ENCODE measurements around the gene HDAC4. TPM values are rescaled to one million over a fixed set of nuclear protein-coding genes. Genes with fewer than 3 reads are reported as not detected.
A peak's percentile ranks its signal among the peaks of the same experiment; 100 is the strongest.

The HDAC4 gene
- total and polyA plus RNA-seq, 9 of the 15 experiments (the other 6 are each of a cell fraction or from before 2014, with no cell fraction given): 0.11 to 20.2 (median 4.0) TPM

- TF ChIP-seq USF2 (CRISPR knock-in tag; IDR thresholded peaks at IDR 0.05) (peak; percentile 97), COPS2 (conservative IDR thresholded peaks at IDR 0.05) (no peak), ZNF197 (CRISPR knock-in tag; IDR thresholded peaks at IDR 0.05; ENCODE audit: low read depth) (no peak), ZNF253 (CRISPR knock-in tag; conservative IDR thresholded peaks at IDR 0.05) (no peak), SRSF1 (IDR thresholded peaks at IDR 0.05; ENCODE audit: low read depth, low read length) (0 out of 2 replicates have a peak, but pooled peaks have one; percentile 53), GMEB1 (CRISPR knock-in tag; IDR thresholded peaks at IDR 0.05) (peak; percentile 86), CBX8 (IDR thresholded peaks at IDR 0.05; ENCODE audit: borderline replicate concordance, extremely low read depth, low read depth, low read length, poor library complexity, severe bottlenecking) (no peak), NR2C1 (IDR thresholded peaks at IDR 0.05) (no peak), NR2C1 (tag; IDR thresholded peaks at IDR 0.05) (no peak), E2F1 (CRISPR knock-in tag; IDR thresholded peaks at IDR 0.05) (0 out of 2 replicates have a peak, but pooled peaks have one; percentile 50), GTF3C2 (IDR thresholded peaks at IDR 0.05; ENCODE audit: borderline replicate concordance, extremely low read depth, insufficient read length) (no peak), MYC (IDR thresholded peaks at IDR 0.05; ENCODE audit: low read depth, low read length) (peak; percentile 90), MYC (CRISPR knock-in tag; IDR thresholded peaks at IDR 0.05; ENCODE audit: borderline replicate concordance, low read depth) (peak; percentile 26; the same call in 1 of the 2 replicates), XRCC3 (IDR thresholded peaks at IDR 0.05) (no peak), ZFP30 (CRISPR knock-in tag; IDR thresholded peaks at IDR 0.05; ENCODE audit: borderline replicate concordance) (no peak), TAF9B (IDR thresholded peaks at IDR 0.05; ENCODE audit: partially characterized antibody) (peak; percentile 89), PML (IDR thresholded peaks at IDR 0.05; ENCODE audit: low read length) (peak; percentile 65; the same call in 1 of the 2 replicates), PHF20 (IDR thresholded peaks at IDR 0.05; ENCODE audit: partially characterized antibody) (peak; percentile 82), IFI16 (CRISPR knock-in tag; IDR thresholded peaks at IDR 0.05) (no peak), POLR2H (tag; IDR thresholded peaks at IDR 0.05; ENCODE audit: low read depth) (peak; percentile 83)
Measured at GRCh38 chr2:239401067-239401880, 454 bp upstream of the HDAC4 start (continued).
